HUES64 (cell line): ENCODE measurements around the gene PSPN. TPM values are rescaled to one million over a fixed set of nuclear protein-coding genes. Genes with fewer than 3 reads are reported as not detected.

ENCODE experiments used
- H3K27ac ChIP-seq: 2 replicates; pipeline ENCODE4 v1.7.0; 2013; ENCODE audit warnings: low read depth, low read length, inconsistent platforms
- H3K27me3 ChIP-seq: 2 replicates; pipeline ENCODE4 v1.6.1; 2013; ENCODE audit warnings: mild to moderate bottlenecking, low read length; ENCODE audit not compliant: insufficient read depth
- H3K36me3 ChIP-seq: 2 replicates; pipeline ENCODE4 v1.6.1; 2013; ENCODE audit warnings: mild to moderate bottlenecking, low read length; ENCODE audit not compliant: insufficient read depth
- H3K4me1 ChIP-seq: 2 replicates; pipeline ENCODE4 v1.6.1; 2013; ENCODE audit warnings: mild to moderate bottlenecking, low read length, moderate library complexity; ENCODE audit not compliant: insufficient read depth
- H3K4me3 ChIP-seq: 2 replicates; pipeline ENCODE4 v1.5.1; 2013; ENCODE audit warnings: mild to moderate bottlenecking, low read length, moderate library complexity
- H3K9ac ChIP-seq: 2 replicates; pipeline ENCODE4 v1.6.1; 2013; ENCODE audit warnings: mild to moderate bottlenecking, low read depth, low read length
- H3K9me3 ChIP-seq: 2 replicates; pipeline ENCODE4 v1.6.1; 2013; ENCODE audit warnings: low read depth, low read length; ENCODE audit not compliant: insufficient read depth
- WGBS: fragments of 150-250, 120-280 bp; methylation state at CpG from one replicate; pipeline ENCODE4 v1.1.7; 2013; ENCODE audit warnings: missing lambda C conversion rate; 5-methylcytosine and 5-hydroxymethylcytosine counted together
- polyA plus RNA-seq, 2 experiments: library from polyadenylated mRNA; stranded (reverse); fragments of 50-300 nt; gene quantifications; one replicate each; pipeline ENCODE4 v1.2.3, GENCODE V29; 2013

Gene PSPN
- polyA plus RNA-seq (2013, experiment 1 of 2), result 1.1 TPM
- polyA plus RNA-seq (2013, experiment 2 of 2), result 1.0 TPM

- 94% methylated on average over 25 of the region's 25 CpGs for WGBS
- no peak within 1 kb of the TSS for H3K4me3 ChIP-seq
- no peaks in the 10 kb centered on the region for H3K27me3 ChIP-seq
- H3K9ac ChIP-seq, result no peak within 1 kb of the TSS
- H3K9me3 ChIP-seq, result peaks cover 8% of the 10 kb centered on the region
- no peak within 1 kb of the TSS for H3K27ac ChIP-seq
- peaks cover 7% of the 10 kb centered on the region for H3K4me1 ChIP-seq
- H3K36me3 ChIP-seq, result peaks cover 27% of the 10 kb centered on the region
Measured at GRCh38 chr19:6375411-6376010, at the start of gene PSPN. TSS of gene PSPN (minus strand) at chr19:6375933. CDS start at chr19:6375849, 84 bp downstream.

DNA sequence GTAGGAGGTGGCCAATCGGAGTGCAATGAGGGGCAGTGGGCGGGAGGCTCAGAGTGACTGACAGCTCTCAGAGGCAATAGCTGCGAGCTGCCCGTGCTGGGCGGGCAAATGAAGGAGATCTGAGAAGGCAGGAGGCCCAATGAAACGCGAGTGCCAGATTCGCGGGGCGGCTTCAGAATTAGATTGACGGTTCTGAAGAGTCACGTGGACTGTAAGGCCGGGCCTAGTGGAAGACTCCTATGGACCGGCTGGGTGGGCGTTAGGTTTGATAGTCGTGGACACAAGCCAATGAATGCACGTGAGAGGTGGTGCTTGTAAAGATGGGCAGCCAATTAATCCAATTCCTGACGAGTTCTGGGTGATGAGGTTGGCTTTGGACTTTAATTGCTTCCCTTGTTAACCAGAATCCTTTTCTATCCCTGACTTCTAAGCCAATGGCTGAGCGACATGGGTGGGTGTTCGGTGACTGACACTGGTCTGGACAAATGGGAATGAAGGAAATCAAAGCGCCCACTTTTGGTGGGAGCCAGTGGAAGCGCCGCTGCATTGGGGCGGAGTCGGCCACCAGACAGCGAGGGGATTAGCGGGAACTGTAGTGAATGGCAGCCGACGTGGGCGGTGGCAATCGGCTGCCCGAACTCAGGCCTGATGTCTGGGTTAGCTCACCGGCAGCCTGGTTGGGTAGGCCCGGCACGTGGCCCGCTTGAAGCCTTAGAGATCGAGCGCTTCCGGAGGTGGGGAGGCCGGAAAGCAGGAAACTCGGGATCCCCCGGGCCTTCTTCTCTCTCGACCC is 49.4 kb upstream of the PSPN start:
- Histone ChIP-seq H3K27ac (no peak overlapping the region), H3K4me1 (no peaks in the 10 kb centered on the region), H3K4me3 (0 out of 2 replicates have a peak overlapping the region, but pooled peaks have one; percentile 1), H3K9me3 (peaks cover 5% of the 10 kb centered on the region; the same call in 1 of the 2 replicates), H3K27me3 (peaks cover 5% of the 10 kb centered on the region), H3K36me3 (peaks cover 28% of the 10 kb centered on the region), H3K9ac (no peak overlapping the region)
- 11% methylated on average over 43 of the region's 43 CpGs for WGBS

GRCh38 chr19:6424195-6424938 is 48.6 kb upstream of the PSPN start, which contains the start of gene KHSRP:
TSS of gene KHSRP (minus strand) at chr19:6424811. CDS start at chr19:6424701, 110 bp downstream.
- Histone ChIP-seq H3K27me3 (peaks cover under 1% of the 10 kb centered on the region; the same call in 1 of the 2 replicates), H3K4me3 (peak within 1 kb of the TSS; percentile 92), H3K9ac (peak within 1 kb of the TSS; percentile 69), H3K4me1 (no peaks in the 10 kb centered on the region), H3K36me3 (peaks cover 36% of the 10 kb centered on the region), H3K27ac (peak within 1 kb of the TSS; percentile 73), H3K9me3 (peaks cover 5% of the 10 kb centered on the region; the same call in 1 of the 2 replicates)
- WGBS, result under 1% methylated on average over 112 of the region's 114 CpGs

- H3K27me3 ChIP-seq, result no peaks in the 10 kb centered on the region
- WGBS, result 2% methylated on average over 20 of the region's 20 CpGs
- peaks cover 43% of the 10 kb centered on the region for H3K36me3 ChIP-seq
- no peaks in the 10 kb centered on the region for H3K4me1 ChIP-seq
- H3K4me3 ChIP-seq, result peak overlapping the region; percentile 92
- H3K9ac ChIP-seq, result peak overlapping the region; percentile 69
- peaks cover 5% of the 10 kb centered on the region; the same call in 1 of the 2 replicates for H3K9me3 ChIP-seq
- H3K27ac ChIP-seq, result peak overlapping the region; percentile 69
Measured at GRCh38 chr19:6423499-6424194, 47.9 kb upstream of the PSPN start.

GRCh38 chr19:6421075-6422014 is 45.6 kb upstream of the PSPN start:
- Histone ChIP-seq H3K27ac (no peak overlapping the region), H3K4me1 (no peaks in the 10 kb centered on the region), H3K9me3 (peaks cover 5% of the 10 kb centered on the region; the same call in 1 of the 2 replicates), H3K4me3 (no peak overlapping the region), H3K36me3 (peaks cover 66% of the 10 kb centered on the region), H3K27me3 (no peaks in the 10 kb centered on the region), H3K9ac (no peak overlapping the region)
- 94% methylated on average over 20 of the region's 20 CpGs for WGBS

DNA sequence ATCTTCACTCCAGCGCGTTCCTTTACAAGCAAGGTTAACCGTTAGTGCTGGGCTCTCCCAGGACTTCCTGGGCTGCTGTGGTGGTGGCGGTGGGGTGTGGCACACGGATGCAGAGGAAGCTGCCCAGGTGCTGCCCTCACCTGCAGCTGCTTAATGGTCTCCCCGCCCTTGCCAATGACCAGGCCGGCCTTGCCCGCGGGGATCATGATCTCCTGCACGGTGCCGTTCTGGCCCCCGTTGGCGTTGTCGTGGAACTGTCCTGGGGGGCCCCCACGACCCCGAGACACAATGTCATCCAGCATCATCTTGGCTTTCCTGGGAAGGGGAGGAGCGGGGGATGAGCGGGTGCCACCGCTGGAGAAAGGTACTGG is 42.8 kb upstream of the PSPN start:
- Histone ChIP-seq H3K9me3 (no peaks in the 10 kb centered on the region), H3K4me1 (no peaks in the 10 kb centered on the region), H3K27ac (no peak overlapping the region), H3K4me3 (no peak overlapping the region), H3K27me3 (no peaks in the 10 kb centered on the region), H3K36me3 (peaks cover 92% of the 10 kb centered on the region), H3K9ac (no peak overlapping the region)
- WGBS, result 96% methylated on average over 19 of the region's 19 CpGs

- peaks cover 94% of the 10 kb centered on the region for H3K36me3 ChIP-seq
Measured at GRCh38 chr19:6417713-6418561, 42.2 kb upstream of the PSPN start.

DNA sequence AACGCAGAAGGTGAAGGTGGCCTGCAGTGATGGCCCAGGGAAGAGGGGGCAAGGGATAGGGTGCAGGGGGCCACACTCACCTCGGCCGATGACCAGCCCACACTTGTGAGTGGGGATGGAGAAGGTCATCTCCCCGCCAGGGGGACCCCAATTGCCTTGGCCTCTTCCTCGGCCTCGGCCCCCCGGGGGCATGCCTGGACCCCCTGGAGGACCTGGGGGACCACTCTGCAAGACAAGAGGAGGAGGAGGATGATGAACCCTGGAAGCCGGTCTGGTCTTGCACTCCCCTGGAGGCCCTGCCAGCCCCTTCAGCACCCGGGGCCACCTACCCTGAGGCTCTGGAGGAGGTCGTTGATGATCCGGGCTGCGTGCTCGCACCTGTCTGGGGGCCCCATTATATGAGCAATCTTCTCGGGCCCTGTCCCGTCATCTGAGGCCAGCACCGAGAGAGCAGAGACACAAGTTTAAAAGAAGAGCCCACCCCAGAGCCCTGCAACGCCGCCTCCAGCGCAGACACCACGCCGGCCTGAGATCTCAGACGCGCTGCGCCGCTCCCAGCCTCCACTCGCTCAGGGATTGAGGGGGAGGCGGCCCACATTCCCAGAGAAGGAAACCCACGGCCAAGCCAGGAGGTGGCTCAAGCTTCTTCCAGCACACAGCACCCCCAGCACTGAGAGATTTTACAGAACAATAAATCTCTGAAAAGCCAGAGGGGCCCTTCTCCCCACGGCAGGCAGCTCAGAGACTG is 41.1 kb upstream of the PSPN start:
- H3K4me3 ChIP-seq, result no peak overlapping the region
- H3K9me3 ChIP-seq, result no peaks in the 10 kb centered on the region
- no peak overlapping the region for H3K27ac ChIP-seq
- H3K4me1 ChIP-seq, result no peaks in the 10 kb centered on the region
- H3K27me3 ChIP-seq, result no peaks in the 10 kb centered on the region
- no peak overlapping the region for H3K9ac ChIP-seq
- H3K36me3 ChIP-seq, result peaks cover 83% of the 10 kb centered on the region
- WGBS, result 96% methylated on average over 29 of the region's 29 CpGs

More at GRCh38 chr19:6417713-6418561, 42.2 kb upstream of the PSPN start:
- Histone ChIP-seq H3K9me3 (no peaks in the 10 kb centered on the region), H3K4me3 (no peak overlapping the region), H3K4me1 (no peaks in the 10 kb centered on the region), H3K9ac (no peak overlapping the region), H3K27me3 (no peaks in the 10 kb centered on the region), H3K27ac (no peak overlapping the region)
- WGBS, result 94% methylated on average over 33 of the region's 33 CpGs
